ENCODE data around the gene HOXB5.

Gene HOXB5

GRCh38 chr17:48575673-48576478, 17.7 kb downstream of the HOXB5 start:
- Histone ChIP-seq H3K4me1 (ENCODE audit: control insufficient read depth, insufficient read depth, low read length) (peaks cover 8% of the 10 kb centered on the region), H3K4me3 (ENCODE audit: low read length) (no peak overlapping the region), H3K9me3 (ENCODE audit: control insufficient read depth, low read length) (no peaks in the 10 kb centered on the region), H3K27me3 (ENCODE audit: control insufficient read depth, insufficient read depth, low read length) (peaks cover 89% of the 10 kb centered on the region), H3K36me3 (ENCODE audit: control insufficient read depth, insufficient read depth, low read length) (no peaks in the 10 kb centered on the region), H3K9ac (ENCODE audit: low read length) (no peak overlapping the region)

GRCh38 chr17:48575066-48575582, 18.5 kb downstream of the HOXB5 start:
- no peaks in the 10 kb centered on the region for H3K9me3 ChIP-seq (ENCODE audit: control insufficient read depth, low read length)
- H3K27me3 ChIP-seq (ENCODE audit: control insufficient read depth, insufficient read depth, low read length), result peaks cover 89% of the 10 kb centered on the region
- H3K4me3 ChIP-seq (ENCODE audit: low read length), result no peak overlapping the region
- no peak overlapping the region for H3K9ac ChIP-seq (ENCODE audit: low read length)
- H3K36me3 ChIP-seq (ENCODE audit: control insufficient read depth, insufficient read depth, low read length), result no peaks in the 10 kb centered on the region
- peaks cover 8% of the 10 kb centered on the region for H3K4me1 ChIP-seq (ENCODE audit: control insufficient read depth, insufficient read depth, low read length)

GRCh38 chr17:48574505-48575065, 19.0 kb downstream of the HOXB5 start:
- H3K9ac ChIP-seq (ENCODE audit: low read length), result peak overlapping the region; percentile 53
- no peaks in the 10 kb centered on the region for H3K9me3 ChIP-seq (ENCODE audit: control insufficient read depth, low read length)
- peaks cover 91% of the 10 kb centered on the region for H3K27me3 ChIP-seq (ENCODE audit: control insufficient read depth, insufficient read depth, low read length)
- H3K4me3 ChIP-seq (ENCODE audit: low read length), result no peak overlapping the region
- H3K36me3 ChIP-seq (ENCODE audit: control insufficient read depth, insufficient read depth, low read length), result no peaks in the 10 kb centered on the region
- H3K4me1 ChIP-seq (ENCODE audit: control insufficient read depth, insufficient read depth, low read length), result peaks cover 8% of the 10 kb centered on the region

- Histone ChIP-seq H3K4me3 (ENCODE audit: low read length) (no peak overlapping the region), H3K36me3 (ENCODE audit: control insufficient read depth, insufficient read depth, low read length) (no peaks in the 10 kb centered on the region), H3K27me3 (ENCODE audit: control insufficient read depth, insufficient read depth, low read length) (peaks cover 98% of the 10 kb centered on the region), H3K9me3 (ENCODE audit: control insufficient read depth, low read length) (no peaks in the 10 kb centered on the region), H3K4me1 (ENCODE audit: control insufficient read depth, insufficient read depth, low read length) (peaks cover 20% of the 10 kb centered on the region), H3K9ac (ENCODE audit: low read length) (peak overlapping the region; percentile 67)
Measured at GRCh38 chr17:48571826-48572417, 21.7 kb downstream of the HOXB5 start.

GRCh38 chr17:48571024-48571818, 22.4 kb downstream of the HOXB5 start:
- peak overlapping the region; percentile 67 for H3K9ac ChIP-seq (ENCODE audit: low read length)
- peaks cover 20% of the 10 kb centered on the region for H3K4me1 ChIP-seq (ENCODE audit: control insufficient read depth, insufficient read depth, low read length)
- H3K36me3 ChIP-seq (ENCODE audit: control insufficient read depth, insufficient read depth, low read length), result no peaks in the 10 kb centered on the region
- no peak overlapping the region for H3K4me3 ChIP-seq (ENCODE audit: low read length)
- peaks cover 98% of the 10 kb centered on the region for H3K27me3 ChIP-seq (ENCODE audit: control insufficient read depth, insufficient read depth, low read length)
- H3K9me3 ChIP-seq (ENCODE audit: control insufficient read depth, low read length), result no peaks in the 10 kb centered on the region

- Histone ChIP-seq H3K27me3 (ENCODE audit: control insufficient read depth, insufficient read depth, low read length) (peaks cover 99% of the 10 kb centered on the region), H3K4me1 (ENCODE audit: control insufficient read depth, insufficient read depth, low read length) (peaks cover 14% of the 10 kb centered on the region), H3K9ac (ENCODE audit: low read length) (peak overlapping the region; percentile 67), H3K36me3 (ENCODE audit: control insufficient read depth, insufficient read depth, low read length) (no peaks in the 10 kb centered on the region), H3K9me3 (ENCODE audit: control insufficient read depth, low read length) (no peaks in the 10 kb centered on the region), H3K4me3 (ENCODE audit: low read length) (no peak overlapping the region)
Measured at GRCh38 chr17:48570325-48571023, 23.1 kb downstream of the HOXB5 start.

- Histone ChIP-seq H3K27me3 (ENCODE audit: control insufficient read depth, insufficient read depth, low read length) (peaks cover 100% of the 10 kb centered on the region), H3K4me3 (ENCODE audit: low read length) (no peak overlapping the region), H3K36me3 (ENCODE audit: control insufficient read depth, insufficient read depth, low read length) (no peaks in the 10 kb centered on the region), H3K9me3 (ENCODE audit: control insufficient read depth, low read length) (no peaks in the 10 kb centered on the region), H3K9ac (ENCODE audit: low read length) (peak overlapping the region; percentile 67), H3K4me1 (ENCODE audit: control insufficient read depth, insufficient read depth, low read length) (peaks cover 19% of the 10 kb centered on the region)
Measured at GRCh38 chr17:48569674-48570324, 23.8 kb downstream of the HOXB5 start.

- H3K9ac ChIP-seq (ENCODE audit: low read length), result no peak overlapping the region
- peaks cover 99% of the 10 kb centered on the region for H3K27me3 ChIP-seq (ENCODE audit: control insufficient read depth, insufficient read depth, low read length)
- no peaks in the 10 kb centered on the region for H3K36me3 ChIP-seq (ENCODE audit: control insufficient read depth, insufficient read depth, low read length)
- peaks cover 19% of the 10 kb centered on the region for H3K4me1 ChIP-seq (ENCODE audit: control insufficient read depth, insufficient read depth, low read length)
- H3K9me3 ChIP-seq (ENCODE audit: control insufficient read depth, low read length), result no peaks in the 10 kb centered on the region
- no peak overlapping the region for H3K4me3 ChIP-seq (ENCODE audit: low read length)
Measured at GRCh38 chr17:48569240-48569582, 24.4 kb downstream of the HOXB5 start.

- Histone ChIP-seq H3K36me3 (ENCODE audit: control insufficient read depth, insufficient read depth, low read length) (no peaks in the 10 kb centered on the region), H3K4me1 (ENCODE audit: control insufficient read depth, insufficient read depth, low read length) (peaks cover 19% of the 10 kb centered on the region), H3K9ac (ENCODE audit: low read length) (no peak overlapping the region), H3K27me3 (ENCODE audit: control insufficient read depth, insufficient read depth, low read length) (peaks cover 96% of the 10 kb centered on the region), H3K4me3 (ENCODE audit: low read length) (no peak overlapping the region), H3K9me3 (ENCODE audit: control insufficient read depth, low read length) (no peaks in the 10 kb centered on the region)
Measured at GRCh38 chr17:48568499-48569239, 24.9 kb downstream of the HOXB5 start.

GRCh38 chr17:48567646-48568354, 25.8 kb downstream of the HOXB5 start:
- H3K9me3 ChIP-seq (ENCODE audit: control insufficient read depth, low read length), result no peaks in the 10 kb centered on the region
- H3K4me3 ChIP-seq (ENCODE audit: low read length), result no peak overlapping the region
- no peak overlapping the region for H3K9ac ChIP-seq (ENCODE audit: low read length)
- peaks cover 19% of the 10 kb centered on the region for H3K4me1 ChIP-seq (ENCODE audit: control insufficient read depth, insufficient read depth, low read length)
- H3K36me3 ChIP-seq (ENCODE audit: control insufficient read depth, insufficient read depth, low read length), result no peaks in the 10 kb centered on the region
- peaks cover 96% of the 10 kb centered on the region for H3K27me3 ChIP-seq (ENCODE audit: control insufficient read depth, insufficient read depth, low read length)

Measured in mucosa of stomach (tissue), 1 donor.